ENCODE data around the gene TOMM5.

TOMM5 gene

GRCh38 chr9:37619806-37620205 lies 27.4 kb upstream of the TOMM5 start:
- no peak overlapping the region for H2BK12ac ChIP-seq (ENCODE audit: low read length in 2 of 2)
- whole genome bisulfite sequencing = 92% methylated on average over 3 of the region's 3 CpGs
- H3K18ac ChIP-seq (ENCODE audit: low read depth in 1 of 2, low read length in 2 of 2) = no peak overlapping the region
- H3K4me3 ChIP-seq (ENCODE audit: insufficient read depth in 1 of 2, low read depth in 1 of 2, low read length in 2 of 2) = no peak overlapping the region
- H4K8ac ChIP-seq (ENCODE audit: low read length) = no peak overlapping the region
- no peak overlapping the region for H2BK15ac ChIP-seq (ENCODE audit: low read depth, poor library complexity, severe bottlenecking)
- no peaks in the 10 kb centered on the region for H3K9me3 ChIP-seq (ENCODE audit: control insufficient read depth, low read length)
- no peak overlapping the region for H4K91ac ChIP-seq (ENCODE audit: low read length)
- no peaks in the 10 kb centered on the region for H3K4me1 ChIP-seq (ENCODE audit: control insufficient read depth, insufficient read depth, low read depth, low read length)
- H3K36me3 ChIP-seq (ENCODE audit: control insufficient read depth in 1 of 2, insufficient read depth in 2 of 2, low read depth in 1 of 2, low read length in 2 of 2) = no peaks in the 10 kb centered on the region
- H3K4ac ChIP-seq (ENCODE audit: low read depth in 1 of 2, low read length in 2 of 2) = no peak overlapping the region
- DNase-seq = no peak
- H2BK5ac ChIP-seq (ENCODE audit: low read depth, low read length, poor library complexity, severe bottlenecking) = no peak overlapping the region
- H2AK5ac ChIP-seq (ENCODE audit: low read length, severe bottlenecking) = no peak overlapping the region
- H3K14ac ChIP-seq (ENCODE audit: low read length in 2 of 2) = no peak overlapping the region
- H3K23ac ChIP-seq (ENCODE audit: low read length in 2 of 2) = no peak overlapping the region
- H3K27me3 ChIP-seq (ENCODE audit: control insufficient read depth in 1 of 2, insufficient read depth in 1 of 2, low read length in 2 of 2) = peaks cover 0 to 34% of the 10 kb centered on the region in 2 experiments
- H3K27ac ChIP-seq (ENCODE audit: low read length, poor library complexity, severe bottlenecking) = no peak overlapping the region
- H3K4me2 ChIP-seq (ENCODE audit: low read length, poor library complexity, severe bottlenecking) = no peak overlapping the region
- no peak overlapping the region for H2BK120ac ChIP-seq (ENCODE audit: low read depth, low read length)
- no peak overlapping the region for H2AFZ ChIP-seq (ENCODE audit: low read depth, low read length)
- H3K79me1 ChIP-seq (replicated peaks; ENCODE audit: low read length, poor library complexity, severe bottlenecking) = no peaks in the 10 kb centered on the region
- H3K9ac ChIP-seq (ENCODE audit: low read length) = no peak overlapping the region

DNA sequence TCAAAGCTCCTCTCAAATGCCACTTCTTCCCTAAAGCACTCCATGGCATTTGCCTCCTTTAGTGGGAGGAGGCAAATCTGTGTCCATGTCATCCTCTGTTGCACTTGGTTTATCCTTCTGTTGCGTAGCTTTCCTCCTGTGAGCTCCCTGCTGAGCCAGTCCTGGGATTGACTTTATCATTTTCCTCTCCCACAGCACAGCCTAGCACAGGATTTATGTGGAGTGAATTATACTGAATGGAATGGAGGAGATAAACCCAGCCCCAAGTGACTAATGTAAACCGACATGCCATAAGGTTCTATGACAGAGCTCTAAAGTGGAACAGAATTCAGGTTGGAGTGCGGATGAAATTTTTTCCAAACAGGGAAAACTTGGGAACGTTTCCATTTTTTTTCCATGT lies 26.4 kb upstream of the TOMM5 start:
- H3K9ac ChIP-seq (ENCODE audit: low read length) = peak overlapping the region; percentile 70
- H2AK5ac ChIP-seq (ENCODE audit: low read length, severe bottlenecking) = no peak overlapping the region

GRCh38 chr9:37617832-37618231 lies 25.4 kb upstream of the TOMM5 start:
- Histone ChIP-seq H2AFZ (ENCODE audit: low read depth, low read length) (no peak overlapping the region), H2AK5ac (ENCODE audit: low read length, severe bottlenecking) (no peak overlapping the region), H2BK120ac (ENCODE audit: low read depth, low read length) (no peak overlapping the region), H3K4me2 (ENCODE audit: low read length, poor library complexity, severe bottlenecking) (no peak overlapping the region), H3K9ac (ENCODE audit: low read length) (peak overlapping the region; percentile 70), H3K27me3 (ENCODE audit: control insufficient read depth in 1 of 2, insufficient read depth in 1 of 2, low read length in 2 of 2) (peaks cover 0 to 21% of the 10 kb centered on the region in 2 experiments), H3K79me1 (replicated peaks; ENCODE audit: low read length, poor library complexity, severe bottlenecking) (no peaks in the 10 kb centered on the region), H3K18ac (ENCODE audit: low read depth in 1 of 2, low read length in 2 of 2) (no peak overlapping the region), H3K23ac (ENCODE audit: low read length in 2 of 2) (no peak overlapping the region), H2BK5ac (ENCODE audit: low read depth, low read length, poor library complexity, severe bottlenecking) (no peak overlapping the region), H3K27ac (ENCODE audit: low read length, poor library complexity, severe bottlenecking) (no peak overlapping the region), H2BK12ac (ENCODE audit: low read length in 2 of 2) (no peak overlapping the region), H3K36me3 (ENCODE audit: control insufficient read depth in 1 of 2, insufficient read depth in 2 of 2, low read depth in 1 of 2, low read length in 2 of 2) (peaks cover 0 to 3% of the 10 kb centered on the region in 2 experiments), H3K9me3 (ENCODE audit: control insufficient read depth, low read length) (no peaks in the 10 kb centered on the region), H3K4ac (ENCODE audit: low read depth in 1 of 2, low read length in 2 of 2) (no peak overlapping the region), H4K91ac (ENCODE audit: low read length) (no peak overlapping the region), H3K14ac (ENCODE audit: low read length in 2 of 2) (no peak overlapping the region), H2BK15ac (ENCODE audit: low read depth, poor library complexity, severe bottlenecking) (no peak overlapping the region), H3K4me3 (ENCODE audit: insufficient read depth in 1 of 2, low read depth in 1 of 2, low read length in 2 of 2) (peak overlapping the region in 1 of 2 experiments; percentile 57), H3K4me1 (ENCODE audit: control insufficient read depth, insufficient read depth, low read depth, low read length) (no peaks in the 10 kb centered on the region), H4K8ac (ENCODE audit: low read length) (no peak overlapping the region)
- WGBS = 52% methylated on average over 3 of the region's 4 CpGs
- no peak for DNase-seq

More for the DNA sequence above, 26.4 kb upstream of the TOMM5 start:
- no peak overlapping the region for H3K18ac ChIP-seq (ENCODE audit: low read depth in 1 of 2, low read length in 2 of 2)
- H2BK12ac ChIP-seq (ENCODE audit: low read length in 2 of 2) = no peak overlapping the region
- H3K4ac ChIP-seq (ENCODE audit: low read depth in 1 of 2, low read length in 2 of 2) = no peak overlapping the region
- peak; percentile 28 for DNase-seq
- H2BK120ac ChIP-seq (ENCODE audit: low read depth, low read length) = no peak overlapping the region
- H3K9me3 ChIP-seq (ENCODE audit: control insufficient read depth, low read length) = no peaks in the 10 kb centered on the region
- no peak overlapping the region for H3K14ac ChIP-seq (ENCODE audit: low read length in 2 of 2)
- H3K4me2 ChIP-seq (ENCODE audit: low read length, poor library complexity, severe bottlenecking) = no peak overlapping the region
- 81% methylated on average over 3 of the region's 4 CpGs for WGBS
- no peak overlapping the region for H4K8ac ChIP-seq (ENCODE audit: low read length)
- no peak overlapping the region for H2AFZ ChIP-seq (ENCODE audit: low read depth, low read length)
- no peak overlapping the region for H3K23ac ChIP-seq (ENCODE audit: low read length in 2 of 2)
- H3K79me1 ChIP-seq (replicated peaks; ENCODE audit: low read length, poor library complexity, severe bottlenecking) = no peaks in the 10 kb centered on the region
- no peaks in the 10 kb centered on the region for H3K4me1 ChIP-seq (ENCODE audit: control insufficient read depth, insufficient read depth, low read depth, low read length)
- no peak overlapping the region for H3K27ac ChIP-seq (ENCODE audit: low read length, poor library complexity, severe bottlenecking)
- H3K4me3 ChIP-seq (ENCODE audit: insufficient read depth in 1 of 2, low read depth in 1 of 2, low read length in 2 of 2) = peak overlapping the region in 1 of 2 experiments; percentile 57
- no peak overlapping the region for H2BK15ac ChIP-seq (ENCODE audit: low read depth, poor library complexity, severe bottlenecking)
- H3K27me3 ChIP-seq (ENCODE audit: control insufficient read depth in 1 of 2, insufficient read depth in 1 of 2, low read length in 2 of 2) = peaks cover 0 to 29% of the 10 kb centered on the region in 2 experiments
- H4K91ac ChIP-seq (ENCODE audit: low read length) = no peak overlapping the region
- no peaks in the 10 kb centered on the region for H3K36me3 ChIP-seq (ENCODE audit: control insufficient read depth in 1 of 2, insufficient read depth in 2 of 2, low read depth in 1 of 2, low read length in 2 of 2)
- no peak overlapping the region for H2BK5ac ChIP-seq (ENCODE audit: low read depth, low read length, poor library complexity, severe bottlenecking)

DNA sequence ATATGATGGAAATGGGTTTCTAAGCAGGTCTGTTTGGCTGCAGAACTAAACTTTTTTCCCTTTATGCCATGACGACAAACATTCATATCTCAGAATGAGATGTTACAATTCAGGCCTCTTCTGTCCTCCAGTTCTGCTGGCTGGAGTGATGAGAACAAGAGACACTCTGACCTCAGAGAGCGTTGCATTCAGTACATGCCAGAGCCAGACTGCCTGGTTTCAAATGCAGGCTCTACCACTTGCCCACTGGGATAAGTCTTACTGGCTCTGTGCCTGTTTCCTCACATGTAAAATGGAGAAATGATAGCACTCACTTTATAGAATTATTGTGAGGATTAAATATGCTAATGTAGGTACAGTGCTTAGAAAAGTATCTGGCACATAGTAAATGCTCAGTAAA lies 24.8 kb upstream of the TOMM5 start:
- H2BK5ac ChIP-seq (ENCODE audit: low read depth, low read length, poor library complexity, severe bottlenecking) = no peak overlapping the region
- no peak overlapping the region for H3K4me3 ChIP-seq (ENCODE audit: insufficient read depth in 1 of 2, low read depth in 1 of 2, low read length in 2 of 2)
- no peak overlapping the region for H3K23ac ChIP-seq (ENCODE audit: low read length in 2 of 2)
- H3K14ac ChIP-seq (ENCODE audit: low read length in 2 of 2) = no peak overlapping the region
- H3K4me1 ChIP-seq (ENCODE audit: control insufficient read depth, insufficient read depth, low read depth, low read length) = no peaks in the 10 kb centered on the region
- H4K8ac ChIP-seq (ENCODE audit: low read length) = no peak overlapping the region
- no peak overlapping the region for H3K4me2 ChIP-seq (ENCODE audit: low read length, poor library complexity, severe bottlenecking)
- H2AFZ ChIP-seq (ENCODE audit: low read depth, low read length) = no peak overlapping the region
- no peak for DNase-seq
- no peak overlapping the region for H2BK12ac ChIP-seq (ENCODE audit: low read length in 2 of 2)
- no peaks in the 10 kb centered on the region for H3K79me1 ChIP-seq (replicated peaks; ENCODE audit: low read length, poor library complexity, severe bottlenecking)
- H2BK15ac ChIP-seq (ENCODE audit: low read depth, poor library complexity, severe bottlenecking) = no peak overlapping the region
- H2BK120ac ChIP-seq (ENCODE audit: low read depth, low read length) = no peak overlapping the region
- H2AK5ac ChIP-seq (ENCODE audit: low read length, severe bottlenecking) = no peak overlapping the region
- no peak overlapping the region for H3K18ac ChIP-seq (ENCODE audit: low read depth in 1 of 2, low read length in 2 of 2)
- H3K9ac ChIP-seq (ENCODE audit: low read length) = peak overlapping the region; percentile 0
- H4K91ac ChIP-seq (ENCODE audit: low read length) = no peak overlapping the region
- H3K9me3 ChIP-seq (ENCODE audit: control insufficient read depth, low read length) = no peaks in the 10 kb centered on the region
- no peak overlapping the region for H3K4ac ChIP-seq (ENCODE audit: low read depth in 1 of 2, low read length in 2 of 2)
- H3K27ac ChIP-seq (ENCODE audit: low read length, poor library complexity, severe bottlenecking) = no peak overlapping the region
- peaks cover 0 to 3% of the 10 kb centered on the region in 2 experiments for H3K36me3 ChIP-seq (ENCODE audit: control insufficient read depth in 1 of 2, insufficient read depth in 2 of 2, low read depth in 1 of 2, low read length in 2 of 2)
- peaks cover 0 to 21% of the 10 kb centered on the region in 2 experiments for H3K27me3 ChIP-seq (ENCODE audit: control insufficient read depth in 1 of 2, insufficient read depth in 1 of 2, low read length in 2 of 2)
- 79% methylated on average over 2 of the region's 2 CpGs for WGBS
